Measurements from ENCODE around the gene MYO1G.

The MYO1G gene

GRCh38 chr7:44955733-44956132 is 23.1 kb downstream of the MYO1G start:
- no peak for TF ChIP-seq CTCF (IDR thresholded peaks at IDR 0.05; ENCODE audit: low read depth, low read length)
- DNase-seq (ENCODE audit: extremely low read depth, low read depth): no peak

GRCh38 chr7:44953156-44953555 is 25.7 kb downstream of the MYO1G start:
- DNase-seq (ENCODE audit: extremely low read depth, low read depth): no peak
- no peak for TF ChIP-seq CTCF (IDR thresholded peaks at IDR 0.05; ENCODE audit: low read depth, low read length)

- no peak for TF ChIP-seq CTCF (IDR thresholded peaks at IDR 0.05; ENCODE audit: low read depth, low read length)
- no peak for DNase-seq (ENCODE audit: extremely low read depth, low read depth)
Measured at GRCh38 chr7:44949303-44949702, 29.5 kb downstream of the MYO1G start.

GRCh38 chr7:44945479-44945878 is 33.3 kb downstream of the MYO1G start:
- no peak for TF ChIP-seq CTCF (IDR thresholded peaks at IDR 0.05; ENCODE audit: low read depth, low read length)

GRCh38 chr7:44944821-44945220 is 34.0 kb downstream of the MYO1G start:
- no peak for DNase-seq (ENCODE audit: extremely low read depth, low read depth)

More at GRCh38 chr7:44945479-44945878, 33.3 kb downstream of the MYO1G start:
- DNase-seq (ENCODE audit: extremely low read depth, low read depth): no peak

GRCh38 chr7:44943631-44944030 is 35.2 kb downstream of the MYO1G start:
- no peak for TF ChIP-seq CTCF (IDR thresholded peaks at IDR 0.05; ENCODE audit: low read depth, low read length)
- no peak for DNase-seq (ENCODE audit: extremely low read depth, low read depth)

More at GRCh38 chr7:44944821-44945220, 34.0 kb downstream of the MYO1G start:
- TF ChIP-seq CTCF (IDR thresholded peaks at IDR 0.05; ENCODE audit: low read depth, low read length): no peak

GRCh38 chr7:44937426-44937825 is 41.4 kb downstream of the MYO1G start:
- no peak for TF ChIP-seq CTCF (IDR thresholded peaks at IDR 0.05; ENCODE audit: low read depth, low read length)
- no peak for DNase-seq (ENCODE audit: extremely low read depth, low read depth)
